Fibroblast of lung (primary cell): ENCODE measurements around the gene MACROD2.

Source experiments
- CTCF ChIP-seq, 2 donors: IDR thresholded peaks in 1 of 2; conservative IDR thresholded peaks in 1 of 2; 1 replicate in 1 of 2; 2 replicates in 1 of 2; pipeline ENCODE4 v1.5.1; 2011 to 2012; ENCODE audit warnings: low read length in 2 of 2, control low read depth in 1 of 2, inconsistent platforms in 1 of 2, low read depth in 1 of 2, mild to moderate bottlenecking in 1 of 2
- EZH2 ChIP-seq: IDR thresholded peaks from 2 replicates; pipeline ENCODE4 v1.5.1; 2012; ENCODE audit warnings: low read length, control low read depth, mild to moderate bottlenecking; ENCODE audit errors: missing control alignments

DNA sequence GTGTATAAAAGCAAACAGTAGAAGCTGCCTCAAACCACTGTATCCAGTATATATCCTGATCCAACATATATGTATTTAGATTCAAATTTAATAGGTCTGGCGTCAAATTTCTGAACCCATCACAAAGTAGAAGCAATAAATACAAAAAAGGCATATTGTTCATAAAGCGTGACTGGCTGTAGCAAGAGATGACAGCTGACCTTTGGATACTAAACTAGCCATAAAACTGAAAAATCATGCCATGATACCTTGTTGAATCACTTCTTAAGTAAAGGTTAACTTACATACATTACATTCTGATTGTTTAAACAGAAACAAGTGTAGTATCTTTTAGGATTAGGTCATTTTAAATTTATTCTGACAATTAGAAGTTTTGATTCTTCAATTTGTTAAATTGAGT is 714.1 kb downstream of the MACROD2 start:
- no peak for TF ChIP-seq CTCF (conservative IDR thresholded peaks at IDR 0.05 in 1 of 2, IDR thresholded peaks at IDR 0.05 in 1 of 2; ENCODE audit: low read depth in 1 of 2, low read length in 2 of 2)
- TF ChIP-seq EZH2: no peak
